GM18909 (cell line): ENCODE results near the gene NT5DC2.
"Not testable (repeated sequence)": the region's sequence is repeated elsewhere in the genome, so short reads cannot be mapped to it uniquely, and the experiment has no call there.

Source experiments
- ATAC-seq: cut with Tn5 transposase; IDR thresholded peaks from one replicate; pipeline ENCODE4 v1.9.1; 2021; ENCODE audit warnings: mild to moderate bottlenecking; ENCODE audit not compliant: unreplicated experiment, poor library complexity

The NT5DC2 gene

DNA sequence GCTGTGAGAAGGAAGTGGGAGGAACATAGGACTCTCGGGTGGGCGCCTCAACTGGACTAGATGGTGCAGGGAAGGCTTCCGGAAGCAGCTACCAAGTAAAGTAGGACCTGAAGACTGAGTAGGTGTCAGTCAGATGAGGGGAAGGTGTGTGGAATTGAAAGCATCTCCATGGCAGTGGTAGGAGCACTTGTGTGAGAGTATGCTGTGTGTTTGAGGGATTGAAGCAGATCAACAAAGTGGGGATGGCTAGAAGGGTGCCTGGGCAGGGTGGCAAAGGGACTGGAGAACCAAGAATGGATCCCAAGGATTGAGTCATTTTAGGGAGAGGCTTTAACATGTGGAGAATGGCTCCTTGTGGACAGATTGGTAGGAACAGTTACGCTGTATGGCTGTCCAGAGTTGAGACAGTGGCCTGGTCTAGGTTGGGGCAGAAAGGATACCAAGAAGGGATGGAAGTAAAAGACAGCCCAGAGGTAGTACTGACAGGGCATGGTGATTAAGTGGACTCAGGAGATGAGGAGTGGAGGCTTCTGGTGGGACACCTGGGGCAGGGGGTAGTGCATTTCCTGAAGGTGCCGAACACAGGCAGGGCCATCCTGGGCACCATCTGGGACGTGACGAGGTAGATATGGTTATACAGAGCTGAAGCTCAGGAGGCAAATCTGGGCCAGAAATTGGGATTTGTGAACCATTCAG lies 4.2 kb upstream of the NT5DC2 start:
- ATAC-seq: no peak

DNA sequence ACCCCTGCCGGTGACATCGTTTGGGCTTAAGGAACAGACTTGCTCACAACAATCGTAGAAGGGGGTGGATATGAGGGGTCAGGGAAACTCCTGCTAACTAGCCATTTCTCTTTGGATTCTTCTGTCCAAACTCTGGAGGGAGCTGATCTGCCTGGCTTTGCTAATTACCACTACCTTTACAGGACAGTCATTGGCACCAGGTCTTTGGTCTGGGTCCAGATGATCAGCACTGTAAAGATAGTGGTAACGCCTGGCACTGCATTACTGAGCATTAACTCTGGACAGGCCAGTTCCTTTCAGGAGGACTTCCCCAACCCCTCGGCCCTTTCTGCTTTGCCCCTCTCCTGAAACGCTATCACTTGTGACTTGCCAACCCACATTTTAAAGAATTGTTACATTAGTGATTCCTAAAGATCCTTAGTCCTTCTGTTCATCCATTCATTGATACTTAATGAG lies 3.5 kb upstream of the NT5DC2 start:
- no peak for ATAC-seq

DNA sequence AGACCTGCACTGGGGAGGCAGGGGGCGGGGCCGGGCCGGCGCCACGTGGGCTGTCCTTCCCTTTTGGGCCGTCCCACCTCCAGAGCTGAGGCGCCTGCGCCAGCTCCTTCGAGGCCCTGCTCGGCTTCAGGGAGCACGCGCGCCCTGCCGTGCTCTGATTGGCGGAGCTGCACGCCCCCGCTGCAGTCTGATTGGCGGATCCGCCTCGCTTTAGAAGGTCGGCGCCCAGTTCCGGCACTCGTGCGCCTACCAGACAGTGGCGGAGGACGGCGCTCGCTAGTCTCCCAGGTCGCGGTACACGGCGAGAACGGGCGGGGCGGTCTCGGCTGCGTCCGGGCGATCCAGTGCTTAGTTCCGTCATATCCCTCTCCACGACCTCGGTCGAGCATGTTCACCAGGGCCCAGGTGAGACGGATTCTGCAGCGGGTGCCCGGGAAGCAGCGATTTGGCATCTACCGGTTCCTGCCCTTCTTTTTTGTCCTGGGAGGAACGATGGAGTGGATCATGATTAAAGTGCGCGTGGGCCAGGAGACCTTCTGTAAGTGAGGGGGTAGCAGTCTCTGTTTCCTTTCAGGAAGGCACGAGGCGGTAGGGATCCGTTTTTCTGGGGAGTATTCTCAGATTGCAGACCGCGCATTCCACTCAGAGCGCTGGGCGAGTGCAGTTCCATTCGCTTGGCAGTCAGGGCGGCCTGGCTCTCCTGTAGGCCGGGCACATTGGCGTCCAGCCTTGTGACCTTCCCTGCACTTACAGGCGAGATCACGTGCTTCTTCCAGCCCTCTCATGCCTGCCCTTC lies 2.9 kb upstream of the NT5DC2 start, which contains the start of gene UQCC5:
Gene UQCC5, plus strand, starts transcription at position 237 of the 796 bp plus-strand sequence. Its CDS starts 151 bp downstream, at position 388.
- peak; percentile 85 for ATAC-seq

DNA sequence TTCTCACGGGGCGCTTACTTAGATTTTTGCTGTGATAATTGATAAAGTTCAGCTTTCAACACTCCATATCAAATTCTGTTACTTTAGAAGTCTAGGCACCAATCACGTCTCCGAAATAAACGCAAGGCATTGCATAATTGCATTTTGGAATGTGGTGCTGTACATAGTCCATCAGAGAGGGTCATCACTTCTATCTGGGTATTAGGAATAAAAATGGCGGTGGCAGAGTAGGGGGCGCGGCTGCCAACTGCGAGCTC lies 2.4 kb upstream of the NT5DC2 start:
- no peak for ATAC-seq

DNA sequence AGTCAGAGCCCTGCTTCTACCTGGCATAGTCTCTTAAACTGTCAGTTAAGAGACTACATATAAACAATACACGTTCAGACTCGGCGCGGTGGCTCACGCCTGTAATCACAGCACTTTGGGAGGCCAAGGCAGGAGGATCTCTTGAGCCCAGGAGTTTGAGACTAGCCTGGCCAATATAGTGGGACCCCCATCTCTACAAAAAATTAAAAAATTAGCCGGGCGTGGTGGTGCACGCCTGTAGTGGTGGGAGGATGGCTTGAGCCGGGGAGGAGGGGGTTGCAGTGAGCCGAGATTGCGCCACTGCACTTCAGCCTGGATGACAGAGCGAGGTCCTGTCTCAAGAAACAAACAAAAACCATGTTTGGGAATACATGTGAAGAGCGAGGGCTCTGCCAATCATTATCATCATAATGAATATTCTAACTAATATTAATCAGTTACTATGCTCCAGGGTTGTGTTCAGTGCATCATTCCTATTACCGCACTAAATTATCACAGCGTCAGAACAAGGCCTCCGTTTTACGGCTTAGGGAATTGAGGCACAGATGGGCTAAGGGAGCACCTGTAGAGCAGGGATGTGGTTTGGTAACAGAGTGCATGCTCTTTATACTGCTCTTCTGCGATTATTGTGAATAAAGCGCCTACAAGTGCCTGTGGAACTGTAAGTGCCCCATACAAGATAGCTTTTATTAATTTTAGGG lies 1.9 kb upstream of the NT5DC2 start:
- ATAC-seq: no peak

DNA sequence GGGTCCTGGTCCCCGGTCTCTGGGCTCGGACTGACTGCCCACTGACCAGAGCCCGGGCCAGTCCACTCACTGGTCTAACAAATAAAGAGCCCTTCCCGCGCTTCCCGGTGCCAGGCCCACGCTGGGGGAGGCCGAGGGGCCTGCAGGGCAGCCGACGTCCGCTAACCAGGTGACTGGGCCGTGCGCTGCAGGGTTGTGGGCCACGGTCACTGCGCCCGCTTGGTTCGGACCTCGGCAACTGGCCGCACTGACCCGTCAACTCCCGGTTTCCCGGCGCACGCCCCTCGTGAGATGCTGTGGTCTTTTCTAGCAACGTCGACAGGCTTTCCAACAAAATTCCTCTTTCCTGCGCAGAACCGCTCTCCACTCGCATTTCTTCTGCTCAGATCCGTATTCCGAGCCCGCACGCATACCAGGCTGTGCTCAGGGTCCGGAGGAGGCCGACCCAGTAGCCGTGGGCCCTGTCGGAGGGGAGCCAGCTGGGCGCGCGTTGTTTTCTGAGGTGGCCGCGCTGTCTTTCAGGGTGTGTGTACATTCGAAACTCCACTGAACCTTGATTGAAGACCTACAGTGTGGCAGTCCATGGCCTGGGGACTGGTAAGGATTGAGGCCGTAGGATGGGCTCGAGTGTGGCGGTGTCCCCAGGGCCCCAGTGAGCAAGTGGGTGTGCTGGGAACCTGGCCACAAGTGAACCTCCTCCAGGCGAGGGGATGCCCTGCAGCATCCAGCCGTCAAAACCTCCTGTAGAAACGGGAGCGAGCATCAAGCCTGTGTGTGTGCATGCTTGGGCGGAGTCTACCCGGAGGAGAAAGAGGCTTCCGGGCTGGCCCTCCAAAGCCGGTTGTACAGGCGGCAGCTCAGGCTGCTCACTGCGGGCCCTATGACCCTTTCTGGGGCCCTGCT lies 875 bp upstream of the NT5DC2 start:
- no peak for ATAC-seq

DNA sequence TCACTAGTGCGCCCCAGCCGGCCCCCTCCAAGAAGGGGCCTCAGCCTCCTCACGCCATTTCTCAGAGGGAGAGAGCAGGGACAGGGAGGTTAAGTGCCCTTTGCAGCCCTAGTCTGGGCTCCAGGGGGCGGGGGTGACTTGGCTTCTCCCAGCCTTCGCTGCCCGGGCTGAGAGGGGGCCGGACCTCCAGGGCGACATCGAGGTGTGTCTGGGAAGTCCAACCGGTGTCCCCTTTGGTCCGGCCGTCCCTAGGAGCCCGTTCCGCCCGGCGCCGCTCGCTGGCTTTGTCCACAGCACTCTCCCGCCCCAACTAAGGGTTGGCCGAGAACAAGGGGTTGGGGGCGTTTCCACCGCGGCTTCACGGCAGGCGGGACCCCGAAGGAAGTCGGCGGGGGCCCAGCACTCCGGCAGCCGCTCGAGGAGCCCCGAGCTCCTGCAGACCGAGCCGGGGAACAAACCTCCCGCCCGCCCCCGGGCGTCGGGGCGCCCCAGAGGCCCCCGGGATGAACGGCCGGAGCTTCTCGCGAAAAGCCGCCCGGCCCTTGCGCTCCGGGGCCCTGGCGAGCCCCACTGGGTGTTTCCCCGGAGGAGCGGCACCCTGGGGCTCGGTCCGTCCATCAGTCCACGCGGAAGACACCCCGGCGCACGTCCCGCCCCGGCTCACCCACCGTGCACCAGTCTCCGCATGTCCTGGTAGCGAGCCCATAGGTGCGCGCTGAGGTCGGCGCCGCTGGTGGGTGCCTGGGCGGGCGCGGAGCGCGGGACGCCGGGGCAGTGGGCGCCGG lies 627 bp downstream of the NT5DC2 start:
- no peak for ATAC-seq

DNA sequence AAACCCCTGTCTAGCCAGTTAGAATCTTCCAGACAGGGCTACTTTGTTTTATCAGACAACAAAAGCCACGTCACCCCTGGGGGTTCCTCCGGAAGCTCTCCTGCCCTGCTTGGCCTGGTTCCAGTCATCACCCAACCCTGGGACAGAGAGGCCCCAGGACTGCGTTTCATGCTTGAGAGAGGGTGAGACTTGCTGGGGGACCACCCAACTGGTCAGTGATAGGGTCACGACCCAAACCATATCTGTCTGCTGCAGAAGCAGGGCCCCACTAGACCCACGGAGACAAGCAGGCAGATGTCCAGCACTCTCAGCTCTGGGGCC lies 1.2 kb downstream of the NT5DC2 start:
- no peak for ATAC-seq

DNA sequence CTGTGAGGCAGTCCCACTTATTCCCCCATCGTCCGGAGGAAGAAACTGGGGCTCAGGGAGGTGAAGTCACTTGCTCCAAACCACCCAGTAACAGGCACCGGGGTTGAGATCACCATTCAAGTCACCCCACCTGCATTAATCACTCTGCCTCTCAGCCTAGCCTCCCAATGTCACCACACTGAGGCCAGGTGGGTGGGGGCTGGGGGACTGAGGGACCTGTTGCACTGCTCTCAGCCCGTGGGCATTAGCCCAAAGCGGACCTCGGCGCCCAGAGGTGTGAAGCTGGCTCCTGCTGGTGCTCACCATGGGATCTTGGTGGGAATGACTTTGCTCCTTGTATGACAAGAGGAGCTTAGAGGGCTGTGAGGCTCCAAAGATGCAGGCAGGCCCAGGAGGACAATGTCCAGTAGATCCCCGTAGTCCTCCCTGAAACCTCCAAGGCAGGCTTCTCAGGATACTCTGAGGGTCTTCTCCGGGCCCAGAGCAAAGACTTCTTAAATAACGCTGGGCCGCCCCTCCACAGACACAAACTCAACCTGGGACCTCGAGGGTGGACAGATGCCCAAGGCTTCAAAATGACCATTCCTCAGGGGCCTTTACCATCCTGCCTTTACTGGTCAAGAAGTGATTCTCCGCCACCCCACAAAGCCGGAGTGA lies 1.7 kb downstream of the NT5DC2 start:
- no peak for ATAC-seq

DNA sequence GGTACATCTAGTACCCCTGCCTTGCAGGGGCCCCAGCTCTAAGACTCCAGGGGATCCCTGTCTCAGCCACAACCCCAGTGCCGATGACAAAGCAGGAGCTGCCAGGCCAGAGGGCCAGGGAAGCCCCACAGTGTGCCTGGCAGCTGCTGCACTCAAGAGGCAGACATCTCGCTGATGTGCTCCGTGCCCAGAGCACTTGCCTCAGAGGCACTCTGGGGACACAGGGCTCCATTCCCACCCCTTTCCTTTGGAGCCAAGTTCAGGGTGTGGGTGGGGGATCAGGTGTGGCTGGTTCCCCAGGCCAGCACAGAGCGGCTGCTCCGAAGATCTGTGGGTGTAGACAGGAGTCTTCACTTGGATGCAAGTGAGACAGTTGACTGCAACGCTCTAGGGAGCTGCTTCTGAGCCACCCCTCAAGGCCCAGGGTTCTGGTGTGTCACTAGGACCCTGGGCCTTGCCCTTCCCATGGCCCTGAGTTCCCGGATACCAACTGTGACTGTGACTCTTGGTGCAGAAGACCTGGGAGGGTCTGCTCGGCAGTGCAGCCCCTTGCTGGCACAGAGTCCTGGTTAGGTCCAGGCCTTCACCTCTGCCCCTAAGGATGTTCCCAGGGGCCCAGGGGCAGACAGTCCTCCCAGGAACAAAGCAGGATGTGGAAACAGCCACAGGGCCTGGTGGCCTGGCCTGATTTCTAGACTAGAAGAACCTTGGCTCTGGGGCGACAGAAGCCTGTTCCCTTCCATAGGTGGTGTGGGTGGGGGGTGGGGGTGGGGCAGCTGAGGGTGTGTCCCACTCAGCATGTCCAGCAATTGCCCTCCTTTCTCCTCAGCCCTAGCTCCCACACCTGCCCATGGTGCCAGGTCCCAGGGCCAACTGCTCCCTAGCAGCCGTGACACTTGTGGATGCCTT lies 2.5 kb downstream of the NT5DC2 start:
- ATAC-seq: no peak

DNA sequence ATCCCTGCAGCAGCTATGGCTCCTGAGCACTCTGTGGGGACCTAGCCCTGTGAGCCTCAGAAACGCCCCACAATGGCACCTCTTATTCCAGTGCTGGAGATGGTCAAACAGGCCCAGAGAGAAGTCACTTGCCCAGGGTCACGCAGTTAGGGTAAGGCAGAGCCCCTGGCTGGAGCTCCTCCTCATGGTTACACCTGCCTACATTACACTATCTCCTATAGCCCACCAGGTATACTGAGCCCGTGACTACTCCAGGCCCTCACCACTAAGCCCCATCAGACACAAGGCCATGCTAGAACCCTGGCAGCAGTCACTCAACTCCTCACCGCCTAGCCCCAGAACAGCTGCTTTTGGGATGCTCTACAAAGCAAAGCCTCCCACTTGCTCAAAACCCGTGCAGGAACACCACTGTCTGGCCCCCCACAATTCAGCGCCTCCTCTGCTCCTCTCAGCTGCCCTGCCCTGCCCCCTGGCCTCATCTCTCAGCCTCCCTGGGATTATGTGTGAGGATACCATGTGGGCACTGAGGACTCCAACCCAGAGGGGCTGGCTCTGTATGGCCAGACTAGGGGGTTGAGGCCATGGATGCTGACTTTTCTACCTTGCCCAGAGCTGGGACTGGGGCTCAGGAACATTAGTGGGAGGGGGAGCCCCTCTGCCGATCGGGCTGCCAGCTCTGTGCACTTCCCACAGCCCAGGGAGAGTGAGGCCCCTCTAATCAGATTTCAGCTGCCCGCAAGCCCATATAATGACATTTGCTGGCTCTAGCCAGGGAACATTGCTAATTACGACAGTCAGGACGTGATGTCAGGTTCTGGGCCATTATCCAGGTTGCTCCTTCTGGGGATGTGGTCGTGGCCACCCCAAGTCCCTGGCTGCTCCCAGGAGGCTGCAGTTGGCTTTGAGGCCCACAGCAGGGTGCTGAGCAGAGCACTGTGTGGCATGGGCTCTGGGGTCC lies 4.0 kb downstream of the NT5DC2 start:
- no peak for ATAC-seq

DNA sequence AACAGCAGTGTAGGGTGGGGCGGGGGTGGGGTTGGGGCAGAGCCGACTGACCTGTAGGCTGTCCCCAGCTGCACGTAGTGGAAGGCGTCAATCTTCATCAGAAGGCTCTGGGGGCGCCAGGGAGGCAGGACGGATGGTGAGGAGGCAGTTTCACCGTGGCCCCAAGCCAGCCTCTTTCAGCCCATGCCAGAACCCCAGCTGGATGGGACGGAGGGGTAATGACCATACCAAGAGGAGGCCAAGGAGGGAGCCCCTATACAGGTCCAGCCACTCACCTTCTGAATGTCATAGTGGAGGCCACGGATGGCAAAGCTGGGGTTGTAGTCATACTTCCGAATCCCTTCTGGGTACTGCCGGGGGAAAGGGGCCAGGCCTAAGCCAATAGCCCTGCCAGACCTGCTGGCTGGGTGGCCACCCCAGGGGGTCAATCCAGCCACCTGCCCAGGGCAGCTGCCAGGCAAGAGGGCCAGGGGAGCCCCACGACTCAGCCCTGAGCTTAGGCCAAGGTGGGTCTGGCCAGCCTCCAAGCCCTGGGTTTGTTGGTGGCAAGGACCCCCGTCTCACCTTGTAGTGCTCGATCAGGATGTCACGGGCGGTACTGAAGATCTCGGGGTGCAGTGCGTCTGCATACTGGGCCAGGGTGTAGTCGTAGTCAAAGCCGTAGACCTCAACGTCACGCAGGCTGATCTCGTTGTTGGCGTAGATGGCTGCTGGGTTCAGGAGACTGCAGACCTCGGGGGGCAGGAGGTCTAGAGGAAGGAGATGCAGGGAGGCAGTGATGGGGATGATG lies 4.9 kb downstream of the NT5DC2 start:
- no peak for ATAC-seq

DNA sequence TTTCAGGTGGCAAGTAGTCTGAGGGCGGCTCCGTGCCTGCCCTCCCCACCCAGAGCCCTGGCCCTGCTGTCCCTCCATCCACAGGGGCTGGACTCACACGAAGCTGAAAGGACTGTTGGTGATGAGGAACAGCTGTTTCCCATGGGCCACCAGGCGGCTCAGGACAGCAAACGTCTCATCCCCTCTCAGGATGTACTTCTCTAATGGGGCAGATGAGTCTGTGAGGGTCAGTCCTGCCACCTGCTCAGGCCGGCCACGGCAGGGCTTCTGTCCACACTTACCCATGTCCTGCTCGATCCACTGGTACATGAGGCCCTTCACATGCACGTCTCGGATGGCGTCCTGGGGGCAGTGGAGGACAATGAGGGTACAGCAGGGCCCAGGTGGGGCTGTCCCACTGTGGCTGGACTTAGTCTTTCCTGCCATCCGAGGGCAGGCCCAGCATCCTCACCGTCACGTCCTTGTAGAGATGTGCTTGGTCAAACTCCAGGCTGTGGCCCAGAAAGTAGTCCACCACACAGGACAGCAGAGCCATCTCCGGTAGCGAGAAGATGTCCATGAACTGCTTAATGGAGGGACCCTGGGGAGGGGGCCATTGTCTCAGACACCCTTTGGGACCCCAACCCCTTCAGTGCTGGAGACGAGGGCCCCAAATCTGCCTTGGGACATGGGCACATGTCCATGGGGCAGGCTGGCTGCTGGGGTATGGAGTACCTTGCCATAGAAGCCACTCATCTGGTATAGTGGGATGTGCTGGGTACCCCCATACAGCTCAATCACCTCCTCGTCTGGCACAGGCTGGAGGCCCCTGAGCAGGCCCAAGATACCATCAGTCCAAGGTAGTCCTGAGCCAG lies 5.7 kb downstream of the NT5DC2 start:
- ATAC-seq: no peak

DNA sequence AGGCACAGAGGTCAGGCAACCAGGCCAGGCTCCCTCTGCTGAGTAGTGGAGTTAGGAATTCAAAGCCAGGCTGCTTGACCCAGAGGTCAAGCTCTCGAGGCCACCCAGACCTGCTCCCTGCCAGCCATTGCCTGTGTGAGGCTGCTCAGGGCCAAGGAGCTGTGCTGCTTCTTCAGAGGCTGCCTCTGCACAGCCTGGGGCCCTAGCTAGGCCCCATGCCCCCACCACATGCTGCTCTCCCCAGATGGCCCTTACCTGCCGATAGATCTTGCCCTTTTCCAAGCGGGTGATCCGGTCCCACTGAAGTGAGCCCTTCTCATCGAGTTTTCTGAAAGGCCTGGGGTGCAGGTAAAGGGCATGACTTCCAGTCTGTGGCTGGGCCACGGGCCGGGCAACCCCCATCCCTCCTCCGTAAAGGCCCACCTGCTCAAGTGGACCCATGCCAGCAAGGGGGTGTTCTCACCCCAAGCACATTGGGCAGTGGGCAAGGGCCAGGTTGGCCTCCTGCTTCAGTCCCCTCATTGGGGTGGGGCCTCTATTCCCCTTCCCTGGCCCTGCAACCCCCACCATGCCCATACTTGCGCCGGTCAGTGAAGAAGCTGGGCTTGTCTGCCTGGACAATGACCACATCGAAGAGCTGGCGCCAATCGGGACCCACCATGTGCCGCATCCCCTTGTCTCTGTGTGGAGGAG lies 6.5 kb downstream of the NT5DC2 start:
- ATAC-seq: no peak

DNA sequence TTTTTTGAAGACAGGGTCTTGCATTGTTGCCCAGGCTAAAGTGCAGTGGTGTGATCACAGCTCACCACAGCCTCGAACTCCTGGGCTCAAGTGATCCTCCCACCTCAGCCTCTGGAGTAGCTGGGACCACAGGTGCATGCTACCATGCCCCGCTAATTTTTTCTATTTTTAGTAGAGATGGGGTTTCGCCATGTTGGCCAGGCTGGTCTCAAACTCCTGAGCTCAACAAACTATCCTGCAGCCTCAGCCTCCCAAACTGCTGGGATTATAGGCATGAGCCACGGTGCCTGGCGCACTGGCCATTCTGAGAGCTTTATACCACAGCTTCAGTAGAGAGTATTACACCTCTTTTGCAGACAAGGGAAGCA lies 7.0 kb downstream of the NT5DC2 start:
- ATAC-seq: not testable (repeated sequence)
